NCI-H446 treated with DMSO at 0.1 percent for 48 hours (cell line): Measurements from ENCODE around the gene JMJD4.
"Not testable (repeated sequence)": the region's sequence is repeated elsewhere in the genome, so short reads cannot be mapped to it uniquely, and the experiment has no call there.

Experiments
- DNase-seq: peaks from one replicate; lab custom pipeline; 2025; lab: John Stamatoyannopoulos, UW

The JMJD4 gene

GRCh38 chr1:227731696-227732585 lies 3.2 kb downstream of the JMJD4 start:
- no peak for DNase-seq

- no peak for DNase-seq
Measured at GRCh38 chr1:227731241-227731677, 3.8 kb downstream of the JMJD4 start.

DNA sequence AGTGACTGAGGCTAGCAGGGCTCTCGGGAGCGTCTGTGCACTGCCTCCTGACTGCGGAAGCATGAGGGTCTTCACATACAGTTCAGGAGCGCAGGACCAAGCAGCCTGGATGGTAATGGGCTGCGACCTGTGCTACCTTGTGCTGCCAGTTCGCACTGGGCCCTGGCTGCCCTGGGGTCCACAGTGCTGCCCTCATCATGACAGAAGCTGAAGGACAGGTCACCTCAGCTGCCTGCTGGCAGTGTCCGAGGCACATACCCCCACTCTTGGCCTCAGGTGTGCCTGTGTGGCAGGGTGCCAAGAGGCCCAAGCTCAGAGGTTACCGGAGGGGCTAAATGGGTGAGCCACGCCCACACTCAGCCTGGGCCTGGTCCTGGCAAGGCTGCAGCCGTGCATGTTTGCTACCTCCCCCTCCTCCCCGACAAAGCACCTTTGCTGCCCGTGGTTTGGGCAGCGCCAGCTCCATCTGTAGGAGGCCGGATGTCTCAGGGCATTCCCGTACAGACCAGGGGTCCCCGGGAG lies 4.4 kb downstream of the JMJD4 start:
- no peak for DNase-seq

- DNase-seq, result peak; percentile 20
Measured at GRCh38 chr1:227729881-227730629, 5.0 kb downstream of the JMJD4 start.

DNA sequence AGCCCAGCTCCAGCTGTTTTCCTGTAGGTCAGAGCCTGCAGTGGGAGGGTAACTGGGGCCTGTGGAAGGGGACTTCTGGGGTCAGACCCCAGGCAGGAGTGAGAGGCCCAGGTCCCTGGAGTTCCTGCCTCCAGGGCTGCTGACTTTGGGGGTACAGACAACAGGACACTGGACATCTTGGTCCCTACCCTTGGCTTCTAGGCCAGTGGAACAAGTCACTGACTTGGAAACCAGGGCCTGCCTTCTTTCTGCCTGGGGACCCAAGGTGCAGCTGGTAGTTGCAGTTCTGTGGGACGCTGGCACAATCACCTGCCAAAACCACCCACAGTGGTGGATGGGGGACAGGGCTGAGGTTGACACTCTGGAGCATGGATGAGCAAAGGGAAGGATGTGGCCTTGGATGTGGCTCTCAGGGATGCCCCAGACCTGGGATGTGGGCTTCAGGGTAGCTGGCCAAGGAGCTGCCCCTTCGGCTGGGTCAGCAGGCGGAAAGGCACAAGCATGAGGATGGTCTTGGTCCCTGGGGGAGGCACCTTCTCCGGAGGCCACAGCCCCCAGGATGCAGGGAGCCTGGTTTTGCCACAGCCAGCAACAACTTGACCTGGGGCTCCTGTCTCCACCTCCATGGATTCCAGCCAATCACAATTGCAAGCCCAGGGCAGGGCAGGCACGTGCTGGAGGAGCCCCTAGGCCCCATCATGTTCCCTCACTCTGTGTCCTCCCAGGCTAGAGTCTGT lies 5.8 kb downstream of the JMJD4 start:
- DNase-seq, result no peak

DNA sequence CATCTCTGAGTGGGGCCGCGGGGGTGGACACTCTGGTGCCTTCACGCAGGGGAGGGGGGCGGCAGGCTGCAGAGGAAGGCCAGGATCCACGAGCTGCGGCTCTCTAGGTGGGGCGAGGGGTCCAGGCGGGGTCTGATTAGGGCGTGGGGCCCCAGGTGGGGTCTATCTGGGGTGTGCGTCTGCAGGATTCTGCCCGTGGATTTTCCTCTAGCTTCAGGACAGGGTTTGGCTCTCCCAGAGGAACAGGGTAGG lies 6.3 kb downstream of the JMJD4 start:
- no peak for DNase-seq

- peak; percentile 31 for DNase-seq
Measured at GRCh38 chr1:227728059-227728891, 6.8 kb downstream of the JMJD4 start.

DNA sequence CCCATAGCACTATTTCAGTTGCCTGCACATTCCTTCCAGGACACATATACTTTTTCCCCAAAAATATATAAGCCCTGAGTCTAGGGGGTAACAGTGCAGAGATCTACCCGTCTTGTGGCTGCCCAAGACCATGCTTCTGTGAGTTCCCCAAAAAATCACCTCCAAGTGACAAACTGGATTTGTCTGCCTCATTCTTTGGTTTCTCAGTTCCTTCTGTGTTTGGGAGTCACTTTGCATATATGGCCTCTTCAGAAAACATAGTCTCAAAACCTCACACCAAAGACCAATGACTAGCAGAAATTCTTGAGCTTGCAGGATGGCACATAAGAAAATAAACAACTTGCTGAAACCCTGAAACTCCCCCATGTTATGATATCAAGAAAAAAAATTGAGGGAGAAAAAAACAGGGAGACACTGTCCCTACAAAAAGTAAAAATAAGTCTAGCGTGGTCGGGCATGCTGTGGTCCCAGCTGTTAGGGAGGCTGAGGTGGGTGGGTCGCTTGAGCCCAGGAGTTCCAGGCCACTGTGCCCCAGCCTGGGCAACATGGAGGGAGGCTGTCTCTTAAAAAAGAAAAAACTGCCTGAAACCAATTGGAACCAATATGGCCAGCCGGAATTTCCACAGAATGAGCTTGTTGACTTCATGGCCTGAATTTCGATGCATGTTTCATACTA lies 8.0 kb downstream of the JMJD4 start:
- no peak for DNase-seq

DNA sequence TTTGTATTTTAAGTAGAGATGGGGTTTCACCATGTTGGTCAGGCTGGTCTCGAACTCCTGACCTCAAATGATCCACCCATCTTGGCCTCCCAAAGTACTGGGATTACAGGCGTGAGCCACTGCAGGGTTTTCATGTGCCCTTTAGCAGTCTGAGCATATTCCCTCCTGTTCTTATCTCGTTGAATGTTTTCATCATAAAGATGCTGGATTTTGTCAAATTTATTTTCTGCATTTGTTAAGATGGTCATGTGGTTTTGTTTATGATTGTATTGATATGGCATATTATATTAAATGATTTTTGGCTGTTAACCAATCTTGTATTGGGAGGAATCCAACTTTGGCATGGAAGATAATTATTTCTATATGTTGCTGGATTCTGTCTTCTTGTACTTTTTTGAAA lies 8.8 kb downstream of the JMJD4 start:
- no peak for DNase-seq

DNA sequence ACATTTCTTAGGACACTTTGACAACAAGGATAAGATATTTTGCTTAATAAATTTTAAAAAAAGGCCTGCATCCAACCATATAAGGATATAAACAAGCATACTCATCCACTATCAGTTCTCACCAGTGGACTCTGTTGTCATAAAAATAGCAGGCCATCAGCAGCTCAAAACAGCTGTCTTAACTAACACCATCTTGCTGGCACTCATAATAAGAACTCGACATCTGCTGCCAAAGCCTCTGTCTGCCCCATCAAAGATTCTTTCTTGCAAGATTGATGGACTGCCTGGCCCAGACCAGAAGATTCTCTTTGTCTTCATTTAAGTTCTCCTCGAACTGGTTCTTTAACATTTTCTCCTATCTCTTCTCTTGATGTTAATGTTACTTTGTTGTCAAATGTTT lies 10.1 kb downstream of the JMJD4 start:
- no peak for DNase-seq

- DNase-seq, result no peak
Measured at GRCh38 chr1:227723474-227723873, 11.6 kb downstream of the JMJD4 start.

DNA sequence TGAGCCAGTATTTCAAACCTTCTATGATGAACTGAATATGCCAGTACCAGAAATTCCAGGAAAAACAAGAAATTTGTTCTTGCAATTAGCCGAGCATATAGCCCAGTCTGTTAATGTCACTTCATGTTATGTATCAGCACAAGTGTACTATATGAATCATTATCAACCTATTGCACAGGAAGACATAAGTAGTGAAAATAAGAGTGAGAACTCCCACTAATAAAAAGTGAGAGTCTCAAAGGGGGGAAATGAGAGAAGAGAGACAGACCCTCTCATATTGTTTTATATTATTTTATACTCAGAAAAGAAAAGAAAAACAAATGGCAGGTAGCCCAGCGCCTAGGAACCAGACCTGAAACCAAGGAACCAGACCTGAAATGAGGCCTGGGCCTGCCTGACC lies 16.2 kb downstream of the JMJD4 start:
- DNase-seq, result no peak

DNA sequence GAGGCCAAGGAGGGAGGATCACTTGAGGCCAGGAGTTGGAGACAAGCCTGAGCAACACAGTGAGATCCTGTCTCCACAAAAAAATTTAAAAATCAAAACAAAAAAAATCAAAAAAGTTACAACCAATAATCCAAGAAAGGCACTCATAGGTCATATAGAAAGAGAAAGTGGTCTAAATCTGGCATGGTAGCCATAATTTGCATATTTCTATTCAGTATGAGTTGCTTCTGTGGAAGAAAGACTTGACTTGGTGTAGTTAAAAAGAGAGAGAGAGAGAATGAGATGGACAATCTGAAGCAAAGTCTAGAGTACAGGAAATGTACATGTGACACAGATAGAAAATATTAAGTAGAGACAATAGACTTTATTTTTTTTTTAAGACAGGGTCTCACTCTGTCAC lies 22.5 kb downstream of the JMJD4 start:
- no peak for DNase-seq

DNA sequence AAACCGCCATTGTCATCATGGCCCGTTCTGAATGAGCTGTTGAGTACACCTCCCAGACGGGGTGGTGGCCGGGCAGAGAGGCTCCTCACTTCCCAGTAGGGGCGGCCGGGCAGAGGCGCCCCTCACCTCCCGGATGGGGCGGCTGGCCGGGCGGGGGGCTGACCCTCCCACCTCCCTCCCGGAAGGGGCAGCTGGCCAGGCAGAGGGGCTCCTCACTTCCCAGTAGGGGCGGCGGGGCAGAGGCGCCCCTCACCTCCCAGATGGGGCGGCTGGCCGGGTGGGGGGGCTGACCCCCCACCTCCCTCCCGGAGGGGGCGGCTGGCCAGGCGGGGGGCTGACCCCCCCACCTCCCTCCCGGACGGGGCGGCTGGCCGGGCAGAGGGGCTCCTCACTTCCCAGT lies 24.6 kb downstream of the JMJD4 start:
- DNase-seq, result not testable (repeated sequence)

GRCh38 chr1:227709451-227709850 lies 25.7 kb downstream of the JMJD4 start:
- no peak for DNase-seq

- DNase-seq, result no peak
Measured at GRCh38 chr1:227707846-227708245, 27.3 kb downstream of the JMJD4 start.

GRCh38 chr1:227701631-227702030 lies 33.5 kb downstream of the JMJD4 start:
- not testable (repeated sequence) for DNase-seq

DNA sequence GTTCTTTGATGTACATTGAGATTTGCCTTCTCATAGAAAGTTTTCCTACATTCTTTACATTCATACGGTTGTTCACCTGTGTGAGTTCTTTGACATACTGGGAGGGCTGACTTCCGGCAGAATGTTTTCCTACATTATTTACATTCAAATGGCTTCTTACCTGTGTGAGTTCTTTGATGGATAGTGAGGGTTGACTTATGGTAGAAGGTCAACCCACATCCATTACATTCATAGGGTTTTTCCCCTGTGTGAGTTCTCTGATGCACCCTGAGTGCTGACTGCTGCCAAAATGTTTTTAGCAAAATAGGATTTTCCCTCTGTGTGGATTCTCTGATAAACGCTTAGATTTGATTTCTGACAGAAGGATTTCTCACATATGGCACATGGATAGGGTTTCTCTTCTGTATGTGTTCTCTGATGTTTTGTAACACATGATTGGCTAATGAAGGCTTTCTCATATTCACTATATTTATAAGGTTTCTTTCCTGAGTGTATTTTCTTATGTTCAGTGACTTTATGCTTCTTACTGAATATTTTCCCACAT lies 37.7 kb downstream of the JMJD4 start:
- no peak for DNase-seq

- no peak for DNase-seq
Measured at GRCh38 chr1:227685807-227686206, 49.3 kb downstream of the JMJD4 start.
